Measurements from ENCODE around the gene KRT1. TPM values are rescaled to one million over a fixed set of nuclear protein-coding genes. Genes with fewer than 3 reads are reported as not detected.

Gene KRT1
- total and polyA plus RNA-seq, 10 of the 15 experiments (the other 5 are each of a cell fraction or from before 2014, with no cell fraction given) = not detected

DNA sequence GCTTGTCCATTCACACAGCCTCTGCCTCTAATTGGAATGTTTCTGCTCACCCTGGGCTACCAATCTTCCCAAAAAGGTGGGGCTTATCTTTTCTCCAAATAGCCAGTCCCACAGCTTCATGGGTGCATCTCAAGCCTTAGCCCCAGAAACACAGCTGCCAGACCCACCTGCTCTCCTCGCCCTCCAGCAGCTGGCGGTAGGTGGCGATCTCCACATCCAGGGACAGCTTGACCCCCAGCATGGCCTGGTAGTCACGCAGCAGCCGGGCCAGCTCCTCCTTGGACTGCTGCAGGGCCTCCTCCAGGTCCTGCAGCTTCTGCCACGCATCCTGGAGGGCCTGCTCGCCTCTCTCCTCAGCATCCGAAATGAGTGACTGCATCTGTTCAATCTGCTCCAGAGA is 12.0 kb upstream of the KRT1 start:
- Histone ChIP-seq H3K27me3 (replicated peaks in 1 of 2; ENCODE audit: control insufficient read depth in 2 of 2, insufficient read depth in 2 of 2, low read length in 1 of 2) (peaks cover 9% of the 10 kb centered on the region in 2 experiments), H2AFZ (ENCODE audit: control insufficient read depth, low read depth, low read length) (no peak overlapping the region), H3K27ac (ENCODE audit: control insufficient read depth, insufficient read depth) (no peak overlapping the region), H3K9ac (ENCODE audit: control insufficient read depth, insufficient read depth, low read length) (no peak overlapping the region), H3K4me3 (no peak overlapping the region), H3K79me2 (ENCODE audit: control insufficient read depth, insufficient read depth, low read length) (no peaks in the 10 kb centered on the region), H3K4me2 (ENCODE audit: control insufficient read depth, insufficient read depth) (no peak overlapping the region), H3K36me3 (ENCODE audit: control insufficient read depth in 2 of 2, insufficient read depth in 2 of 2, low read length in 1 of 2) (no peaks in the 10 kb centered on the region), H3K4me1 (ENCODE audit: control insufficient read depth, insufficient read depth, low read length) (no peaks in the 10 kb centered on the region), H4K20me1 (ENCODE audit: control insufficient read depth, insufficient read depth) (no peaks in the 10 kb centered on the region), H3K9me3 (replicated peaks; ENCODE audit: control insufficient read depth, insufficient read depth, low read length) (no peaks in the 10 kb centered on the region)
- POLR2A ChIA-PET = no interaction called here
- DNase-seq (ENCODE audit: low read depth, low spot score) = no peak
- no peak for ATAC-seq
- FAIRE-seq = no peak
- RAD21 ChIA-PET (ENCODE audit: unreplicated experiment) = no interaction called here
- CTCF ChIA-PET = interaction anchor here (0.6 to 0.9 kb wide), 2 partner anchors 48 to 181 kb away, joined by 3 read pairs; no protein-coding TSS in a partner anchor
- SMC1A ChIA-PET (ENCODE audit: uncharacterized antibody, unreplicated experiment) = no interaction called here
- BruUV-seq (replicated peaks) = no TSS peak
- no peak for TF ChIP-seq TBL1XR1 (IDR thresholded peaks at IDR 0.05; ENCODE audit: low read depth, low read length)
- TF ChIP-seq RCOR1 (conservative IDR thresholded peaks at IDR 0.05; ENCODE audit: low read depth, low read length) = no peak
- no peak for TF ChIP-seq EED (IDR thresholded peaks at IDR 0.05; ENCODE audit: low read depth)
- TF ChIP-seq, protein P1, sequence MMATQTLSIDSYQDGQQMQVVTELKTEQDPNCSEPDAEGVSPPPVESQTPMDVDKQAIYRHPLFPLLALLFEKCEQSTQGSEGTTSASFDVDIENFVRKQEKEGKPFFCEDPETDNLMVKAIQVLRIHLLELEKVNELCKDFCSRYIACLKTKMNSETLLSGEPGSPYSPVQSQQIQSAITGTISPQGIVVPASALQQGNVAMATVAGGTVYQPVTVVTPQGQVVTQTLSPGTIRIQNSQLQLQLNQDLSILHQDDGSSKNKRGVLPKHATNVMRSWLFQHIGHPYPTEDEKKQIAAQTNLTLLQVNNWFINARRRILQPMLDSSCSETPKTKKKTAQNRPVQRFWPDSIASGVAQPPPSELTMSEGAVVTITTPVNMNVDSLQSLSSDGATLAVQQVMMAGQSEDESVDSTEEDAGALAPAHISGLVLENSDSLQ (IDR thresholded peaks at IDR 0.05) = no peak
- TF ChIP-seq YY1 (IDR thresholded peaks at IDR 0.05; ENCODE audit: low read depth, low read length) = no peak
- TF ChIP-seq, protein P2, sequence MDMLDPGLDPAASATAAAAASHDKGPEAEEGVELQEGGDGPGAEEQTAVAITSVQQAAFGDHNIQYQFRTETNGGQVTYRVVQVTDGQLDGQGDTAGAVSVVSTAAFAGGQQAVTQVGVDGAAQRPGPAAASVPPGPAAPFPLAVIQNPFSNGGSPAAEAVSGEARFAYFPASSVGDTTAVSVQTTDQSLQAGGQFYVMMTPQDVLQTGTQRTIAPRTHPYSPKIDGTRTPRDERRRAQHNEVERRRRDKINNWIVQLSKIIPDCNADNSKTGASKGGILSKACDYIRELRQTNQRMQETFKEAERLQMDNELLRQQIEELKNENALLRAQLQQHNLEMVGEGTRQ (IDR thresholded peaks at IDR 0.05; ENCODE audit: borderline replicate concordance, low read depth, low read length) = no peak
- TF ChIP-seq, protein P3, sequence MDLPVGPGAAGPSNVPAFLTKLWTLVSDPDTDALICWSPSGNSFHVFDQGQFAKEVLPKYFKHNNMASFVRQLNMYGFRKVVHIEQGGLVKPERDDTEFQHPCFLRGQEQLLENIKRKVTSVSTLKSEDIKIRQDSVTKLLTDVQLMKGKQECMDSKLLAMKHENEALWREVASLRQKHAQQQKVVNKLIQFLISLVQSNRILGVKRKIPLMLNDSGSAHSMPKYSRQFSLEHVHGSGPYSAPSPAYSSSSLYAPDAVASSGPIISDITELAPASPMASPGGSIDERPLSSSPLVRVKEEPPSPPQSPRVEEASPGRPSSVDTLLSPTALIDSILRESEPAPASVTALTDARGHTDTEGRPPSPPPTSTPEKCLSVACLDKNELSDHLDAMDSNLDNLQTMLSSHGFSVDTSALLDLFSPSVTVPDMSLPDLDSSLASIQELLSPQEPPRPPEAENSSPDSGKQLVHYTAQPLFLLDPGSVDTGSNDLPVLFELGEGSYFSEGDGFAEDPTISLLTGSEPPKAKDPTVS (IDR thresholded peaks at IDR 0.05; ENCODE audit: low read depth, low read length) = no peak
- no peak for TF ChIP-seq RB1 (IDR thresholded peaks at IDR 0.05; ENCODE audit: borderline replicate concordance)
- TF ChIP-seq POLR2A (IDR thresholded peaks at IDR 0.05; ENCODE audit: low read depth, low read length) = no peak
- TF ChIP-seq, protein P4, sequence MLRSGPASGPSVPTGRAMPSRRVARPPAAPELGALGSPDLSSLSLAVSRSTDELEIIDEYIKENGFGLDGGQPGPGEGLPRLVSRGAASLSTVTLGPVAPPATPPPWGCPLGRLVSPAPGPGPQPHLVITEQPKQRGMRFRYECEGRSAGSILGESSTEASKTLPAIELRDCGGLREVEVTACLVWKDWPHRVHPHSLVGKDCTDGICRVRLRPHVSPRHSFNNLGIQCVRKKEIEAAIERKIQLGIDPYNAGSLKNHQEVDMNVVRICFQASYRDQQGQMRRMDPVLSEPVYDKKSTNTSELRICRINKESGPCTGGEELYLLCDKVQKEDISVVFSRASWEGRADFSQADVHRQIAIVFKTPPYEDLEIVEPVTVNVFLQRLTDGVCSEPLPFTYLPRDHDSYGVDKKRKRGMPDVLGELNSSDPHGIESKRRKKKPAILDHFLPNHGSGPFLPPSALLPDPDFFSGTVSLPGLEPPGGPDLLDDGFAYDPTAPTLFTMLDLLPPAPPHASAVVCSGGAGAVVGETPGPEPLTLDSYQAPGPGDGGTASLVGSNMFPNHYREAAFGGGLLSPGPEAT (IDR thresholded peaks at IDR 0.05; ENCODE audit: low read depth) = no peak
- no peak for TF ChIP-seq NR2C1 (IDR thresholded peaks at IDR 0.05)
- TF ChIP-seq POU2F2 (IDR thresholded peaks at IDR 0.05; ENCODE audit: borderline replicate concordance, low read depth, low read length) = no peak
- WGBS (ENCODE audit: insufficient coverage, insufficient replicate concordance, low lambda C conversion rate, missing lambda C conversion rate) = 28% methylated on average over 8 of the region's 8 CpGs
- in situ Hi-C loops (cut with MboI) (no loop called here), intact Hi-C loops (cut with micrococcal nuclease; ENCODE audit: unreplicated experiment) (no loop called here)

Data from GM12878 (cell line).